Smooth muscle cell (in vitro differentiated cells): Measurements from ENCODE around the gene TMUB1. TPM values are rescaled to one million over a fixed set of nuclear protein-coding genes. Genes with fewer than 3 reads are reported as not detected.

ENCODE experiments used
- DNase-seq: peaks from one replicate; lab custom pipeline; 2025; ENCODE audit not compliant: unreplicated experiment; lab: John Stamatoyannopoulos, UW
- H2AFZ ChIP-seq: fragments of 200-600 bp; sonication (generic); 2 replicates; pipeline ENCODE4 v1.6.0; 2016; ENCODE audit warnings: antibody characterized with exemption, low read depth, mild to moderate bottlenecking
- H3F3A ChIP-seq: fragments of 200-600 bp; sonication (generic); 2 replicates; pipeline ENCODE4 v1.6.0; 2017; ENCODE audit warnings: antibody characterized with exemption, low read depth
- H3K27ac ChIP-seq: fragments of 200-600 bp; sonication (generic); 2 replicates; pipeline ENCODE4 v1.5.1; 2016; ENCODE audit warnings: low read depth, mild to moderate bottlenecking
- H3K27me3 ChIP-seq: fragments of 200-600 bp; sonication (generic); 2 replicates; pipeline ENCODE4 v1.6.1; 2016; ENCODE audit warnings: low read depth, mild to moderate bottlenecking
- H3K36me3 ChIP-seq: fragments of 200-600 bp; sonication (generic); 2 replicates; pipeline ENCODE4 v1.5.1; 2016; ENCODE audit warnings: low read depth
- H3K4me1 ChIP-seq: fragments of 200-600 bp; sonication (generic); 2 replicates; pipeline ENCODE4 v1.5.1; 2016; ENCODE audit warnings: low read depth
- H3K4me2 ChIP-seq: fragments of 200-600 bp; sonication (generic); 2 replicates; pipeline ENCODE4 v1.6.0; 2016; ENCODE audit warnings: mild to moderate bottlenecking
- H3K4me3 ChIP-seq: fragments of 200-600 bp; sonication (generic); 2 replicates; pipeline ENCODE4 v1.5.1; 2016; ENCODE audit warnings: mild to moderate bottlenecking
- H3K79me2 ChIP-seq: fragments of 200-600 bp; sonication (generic); 2 replicates; pipeline ENCODE4 v1.6.0; 2016; ENCODE audit warnings: low read depth, mild to moderate bottlenecking
- H3K9ac ChIP-seq: fragments of 200-600 bp; sonication (generic); 2 replicates; pipeline ENCODE4 v1.6.0; 2016; ENCODE audit warnings: low read depth
- H3K9me3 ChIP-seq: fragments of 200-600 bp; sonication (generic); replicated peaks from 2 replicates; pipeline ENCODE4 v1.5.1; 2016; ENCODE audit warnings: low read depth
- H4K20me1 ChIP-seq: fragments of 200-600 bp; sonication (generic); 2 replicates; pipeline ENCODE4 v1.6.0; 2016; ENCODE audit warnings: low read depth
- WGBS: methylation state at CpG from one replicate; pipeline ENCODE4 v1.1.7; 2016; ENCODE audit warnings: low lambda C conversion rate; 5-methylcytosine and 5-hydroxymethylcytosine counted together
- polyA plus RNA-seq: library from polyadenylated mRNA; unstranded; fragments of >200 nt; fragmentation: Nextera tagmentation; extraction: Ambion mirVana; gene quantifications from 2 replicates; pipeline ENCODE4 v1.2.1, GENCODE V29; 2016
- total RNA-seq: library from RNA; depleted of rRNA; stranded (reverse); fragments of >200 nt; gene quantifications from 2 replicates; pipeline ENCODE4 v1.2.3, GENCODE V29; 2014
- TF ChIP-seq, protein P1 (sequence below): fragments of 200-600 bp; sonication (generic); IDR thresholded peaks from 2 replicates; pipeline ENCODE4 v1.5.1; 2017; ENCODE audit warnings: borderline replicate concordance, mild to moderate bottlenecking, antibody characterized with exemption; ENCODE audit not compliant: insufficient read depth, poor library complexity, severe bottlenecking

Gene TMUB1
- total and polyA plus RNA-seq, 2 experiments from 2014 or later, result 35.9 to 69.8 TPM

DNA sequence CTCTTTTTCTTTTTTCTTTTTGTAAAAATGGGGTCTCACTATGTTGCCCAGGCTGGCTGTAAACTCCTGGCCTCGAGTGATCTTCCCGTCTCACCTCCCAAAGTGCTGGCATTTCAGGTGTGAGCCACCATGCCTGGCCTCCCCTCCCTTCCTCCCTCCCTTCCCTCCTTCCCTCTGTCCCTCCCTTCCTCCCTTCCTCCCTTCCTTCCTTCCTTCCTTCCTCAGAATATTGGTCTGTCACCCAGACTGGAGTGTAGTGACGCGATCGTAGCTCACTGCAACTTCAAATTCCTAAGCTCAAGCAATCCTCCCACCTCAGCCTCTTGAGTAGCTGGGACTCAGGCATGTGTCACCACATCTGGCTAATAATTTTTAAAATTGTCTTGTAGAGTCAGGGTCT is 11.4 kb upstream of the TMUB1 start:
- no peak overlapping the region for H3K9ac ChIP-seq
- H3K9me3 ChIP-seq, result no peaks in the 10 kb centered on the region
- no peaks in the 10 kb centered on the region for H3F3A ChIP-seq
- H3K27ac ChIP-seq, result peak overlapping the region; percentile 58
- H3K4me1 ChIP-seq, result peaks cover 2% of the 10 kb centered on the region
- H3K79me2 ChIP-seq, result peaks cover 98% of the 10 kb centered on the region
- H3K4me3 ChIP-seq, result no peak overlapping the region
- no peak overlapping the region for H2AFZ ChIP-seq
- no peaks in the 10 kb centered on the region for H3K36me3 ChIP-seq
- H3K27me3 ChIP-seq, result no peaks in the 10 kb centered on the region
- WGBS, result 63% methylated on average over 5 of the region's 5 CpGs
- no peak for DNase-seq
- no peak overlapping the region for H3K4me2 ChIP-seq
- peaks cover 98% of the 10 kb centered on the region for H4K20me1 ChIP-seq
- TF ChIP-seq, protein P1, sequence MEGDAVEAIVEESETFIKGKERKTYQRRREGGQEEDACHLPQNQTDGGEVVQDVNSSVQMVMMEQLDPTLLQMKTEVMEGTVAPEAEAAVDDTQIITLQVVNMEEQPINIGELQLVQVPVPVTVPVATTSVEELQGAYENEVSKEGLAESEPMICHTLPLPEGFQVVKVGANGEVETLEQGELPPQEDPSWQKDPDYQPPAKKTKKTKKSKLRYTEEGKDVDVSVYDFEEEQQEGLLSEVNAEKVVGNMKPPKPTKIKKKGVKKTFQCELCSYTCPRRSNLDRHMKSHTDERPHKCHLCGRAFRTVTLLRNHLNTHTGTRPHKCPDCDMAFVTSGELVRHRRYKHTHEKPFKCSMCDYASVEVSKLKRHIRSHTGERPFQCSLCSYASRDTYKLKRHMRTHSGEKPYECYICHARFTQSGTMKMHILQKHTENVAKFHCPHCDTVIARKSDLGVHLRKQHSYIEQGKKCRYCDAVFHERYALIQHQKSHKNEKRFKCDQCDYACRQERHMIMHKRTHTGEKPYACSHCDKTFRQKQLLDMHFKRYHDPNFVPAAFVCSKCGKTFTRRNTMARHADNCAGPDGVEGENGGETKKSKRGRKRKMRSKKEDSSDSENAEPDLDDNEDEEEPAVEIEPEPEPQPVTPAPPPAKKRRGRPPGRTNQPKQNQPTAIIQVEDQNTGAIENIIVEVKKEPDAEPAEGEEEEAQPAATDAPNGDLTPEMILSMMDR, result no peak

DNA sequence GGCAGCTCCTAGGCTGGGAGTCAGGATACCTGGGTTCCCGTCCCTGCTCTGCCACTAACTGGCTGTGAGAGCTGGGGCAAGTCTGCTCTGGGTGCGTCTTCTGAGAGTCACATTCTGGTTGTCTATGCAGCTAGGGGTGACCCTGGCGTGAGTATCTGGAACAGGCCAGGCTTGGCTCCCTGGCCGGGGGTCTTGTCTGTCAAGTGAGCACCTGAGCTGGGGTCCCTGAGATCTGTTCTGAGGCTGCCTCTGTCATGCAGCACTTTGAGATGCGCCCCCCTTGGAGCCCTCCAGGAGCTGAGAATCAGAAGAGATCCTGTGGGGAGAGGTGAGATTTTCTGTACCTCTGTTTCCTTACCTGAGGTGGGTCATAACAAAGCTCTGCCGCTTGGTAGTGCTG is 10.5 kb upstream of the TMUB1 start:
- Histone ChIP-seq H3K36me3 (no peaks in the 10 kb centered on the region), H3F3A (peaks cover 8% of the 10 kb centered on the region), H3K4me3 (no peak overlapping the region), H3K4me2 (no peak overlapping the region), H4K20me1 (peaks cover 100% of the 10 kb centered on the region), H3K9ac (no peak overlapping the region), H3K4me1 (peaks cover 11% of the 10 kb centered on the region), H3K79me2 (peaks cover 98% of the 10 kb centered on the region), H3K27ac (no peak overlapping the region), H3K27me3 (no peaks in the 10 kb centered on the region), H3K9me3 (no peaks in the 10 kb centered on the region), H2AFZ (no peak overlapping the region)
- DNase-seq, result no peak
- TF ChIP-seq, protein P1, result no peak
- WGBS, result 94% methylated on average over 6 of the region's 6 CpGs

DNA sequence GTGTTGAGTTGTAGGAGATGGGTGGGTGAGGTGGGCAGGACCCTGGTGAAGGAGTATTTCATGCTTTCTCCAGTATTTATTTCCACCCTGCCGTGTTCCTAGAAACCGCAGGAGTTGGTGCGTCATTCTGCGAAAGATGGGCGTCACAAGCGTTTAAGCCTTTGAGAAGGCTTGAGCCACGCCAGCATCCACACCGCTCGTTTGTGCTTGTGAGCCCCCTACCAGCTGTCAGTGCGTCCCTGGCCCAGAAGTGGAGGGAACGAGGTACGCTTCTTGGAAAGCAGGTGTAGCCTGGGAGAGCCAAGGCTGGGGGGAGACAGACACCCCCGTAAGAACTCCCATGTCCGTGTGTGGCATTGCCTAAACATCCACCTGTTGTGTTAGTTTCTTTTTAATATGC is 8.7 kb upstream of the TMUB1 start:
- Histone ChIP-seq H3K9me3 (no peaks in the 10 kb centered on the region), H3K4me3 (no peak overlapping the region), H2AFZ (no peak overlapping the region), H3K27ac (no peak overlapping the region), H3K9ac (no peak overlapping the region), H4K20me1 (peaks cover 99% of the 10 kb centered on the region), H3K4me2 (no peak overlapping the region), H3K79me2 (peaks cover 97% of the 10 kb centered on the region), H3K36me3 (no peaks in the 10 kb centered on the region), H3K4me1 (peaks cover 24% of the 10 kb centered on the region), H3F3A (peaks cover 16% of the 10 kb centered on the region), H3K27me3 (no peaks in the 10 kb centered on the region)
- TF ChIP-seq, protein P1, result no peak
- WGBS, result 97% methylated on average over 14 of the region's 14 CpGs
- no peak for DNase-seq

DNA sequence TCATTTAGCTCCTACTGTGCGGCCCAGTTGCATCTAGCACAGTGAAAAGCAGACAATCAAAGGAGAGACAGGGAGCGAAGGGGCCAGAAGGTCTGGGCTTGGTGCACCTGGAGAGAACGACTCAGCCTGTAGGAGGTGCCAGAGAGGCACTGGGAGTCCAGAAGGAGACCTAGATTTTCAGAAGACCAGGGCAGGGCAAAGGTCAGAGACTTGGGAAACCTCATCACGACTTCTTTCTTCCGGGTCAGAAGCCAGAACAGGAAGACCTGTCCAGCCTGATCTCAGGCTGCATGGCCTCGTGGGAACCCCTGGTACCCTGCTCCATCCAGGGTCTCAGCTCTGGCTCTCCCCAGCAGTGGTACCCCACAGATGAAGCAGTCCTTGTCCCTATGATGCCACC is 8.1 kb upstream of the TMUB1 start:
- Histone ChIP-seq H3K27me3 (no peaks in the 10 kb centered on the region), H3K4me3 (no peak overlapping the region), H3F3A (peaks cover 16% of the 10 kb centered on the region), H3K4me1 (peaks cover 24% of the 10 kb centered on the region), H3K9me3 (no peaks in the 10 kb centered on the region), H4K20me1 (peaks cover 95% of the 10 kb centered on the region), H3K36me3 (no peaks in the 10 kb centered on the region), H3K27ac (no peak overlapping the region), H2AFZ (no peak overlapping the region), H3K4me2 (no peak overlapping the region), H3K79me2 (peaks cover 94% of the 10 kb centered on the region), H3K9ac (no peak overlapping the region)
- TF ChIP-seq, protein P1, result peak; percentile 35
- DNase-seq, result no peak
- 75% methylated on average over 6 of the region's 6 CpGs for WGBS
